Amygdala (tissue), 56 donors: Measurements from ENCODE around the gene DMC1.

Experiments
- DNase-seq, 56 donors: peaks; one replicate each; lab custom pipeline; 2025; lab: John Stamatoyannopoulos, UW

The DMC1 gene

DNA sequence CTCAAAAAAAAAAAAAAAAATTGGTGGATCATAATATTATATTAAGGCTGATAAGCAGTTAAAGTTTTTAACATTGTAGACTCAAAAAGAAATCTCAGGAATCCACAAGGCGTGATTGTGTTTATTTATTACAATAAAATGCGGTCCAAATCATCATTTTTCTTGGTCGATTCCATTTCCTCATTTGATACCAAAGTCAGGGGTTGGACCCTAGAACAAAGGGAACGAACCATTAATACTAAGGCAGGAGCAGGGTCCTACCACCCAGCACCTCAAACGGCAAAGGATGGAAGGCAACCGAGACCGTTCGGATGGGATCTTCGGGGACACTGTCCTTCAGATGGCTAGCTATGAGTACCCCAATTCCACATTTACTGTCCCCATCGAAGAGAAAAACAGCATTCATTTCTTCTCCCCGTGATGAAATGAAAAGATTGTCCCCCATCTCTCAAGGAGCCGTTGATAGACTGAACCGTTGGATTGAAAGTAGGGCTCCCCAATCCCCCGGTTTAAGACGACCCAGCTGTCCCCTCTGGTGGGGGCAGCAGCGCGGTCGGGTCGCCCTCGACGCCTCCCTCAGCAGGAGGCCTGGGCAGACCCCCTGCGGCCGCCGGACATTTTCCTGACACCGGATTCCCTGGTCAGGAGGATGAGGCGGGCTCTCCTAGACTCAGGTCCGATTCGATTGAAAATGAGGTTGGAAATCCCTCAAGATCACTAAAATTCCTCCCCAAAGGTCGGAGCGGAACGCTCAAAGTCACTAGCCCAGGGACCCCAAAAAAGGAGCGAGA lies 607 bp downstream of the DMC1 start:
- peak in 3 of 56 donors; percentile 21 to 28 (median 26) for DNase-seq

DNA sequence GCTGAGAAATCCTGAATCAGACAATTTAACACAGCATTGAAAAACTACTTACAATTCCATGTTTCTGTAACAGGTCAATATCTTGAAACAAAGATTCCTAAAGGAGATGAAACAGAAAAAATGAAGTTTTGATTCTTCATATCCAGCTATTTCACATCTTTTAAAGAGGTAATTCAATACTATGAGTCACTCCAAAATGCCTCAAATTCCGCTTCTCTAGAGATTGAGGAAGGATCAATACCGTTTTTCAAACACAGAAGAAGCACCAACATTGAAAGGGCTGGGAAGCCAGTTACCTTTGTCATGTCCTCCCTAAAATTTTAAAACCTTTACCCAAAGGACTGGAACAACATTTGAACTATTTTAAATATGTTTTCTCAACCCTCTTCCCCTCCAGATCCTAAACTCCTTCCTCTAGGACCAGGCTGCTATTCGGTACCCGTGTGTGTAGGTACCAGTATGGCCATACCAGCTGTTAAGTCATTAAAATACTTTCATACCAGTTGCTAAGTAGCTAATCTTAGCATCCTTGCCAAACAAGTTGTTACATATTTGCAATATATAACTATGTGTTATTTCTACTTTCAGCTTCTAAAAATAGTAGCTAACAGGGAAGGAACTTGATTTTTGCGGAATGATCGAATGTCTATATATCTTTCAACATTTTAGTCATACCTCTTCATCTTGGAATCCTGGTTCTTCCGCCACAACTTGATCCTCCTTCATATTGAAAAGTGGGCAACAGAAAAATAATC lies 2.3 kb downstream of the DMC1 start:
- DNase-seq, result no peak

DNA sequence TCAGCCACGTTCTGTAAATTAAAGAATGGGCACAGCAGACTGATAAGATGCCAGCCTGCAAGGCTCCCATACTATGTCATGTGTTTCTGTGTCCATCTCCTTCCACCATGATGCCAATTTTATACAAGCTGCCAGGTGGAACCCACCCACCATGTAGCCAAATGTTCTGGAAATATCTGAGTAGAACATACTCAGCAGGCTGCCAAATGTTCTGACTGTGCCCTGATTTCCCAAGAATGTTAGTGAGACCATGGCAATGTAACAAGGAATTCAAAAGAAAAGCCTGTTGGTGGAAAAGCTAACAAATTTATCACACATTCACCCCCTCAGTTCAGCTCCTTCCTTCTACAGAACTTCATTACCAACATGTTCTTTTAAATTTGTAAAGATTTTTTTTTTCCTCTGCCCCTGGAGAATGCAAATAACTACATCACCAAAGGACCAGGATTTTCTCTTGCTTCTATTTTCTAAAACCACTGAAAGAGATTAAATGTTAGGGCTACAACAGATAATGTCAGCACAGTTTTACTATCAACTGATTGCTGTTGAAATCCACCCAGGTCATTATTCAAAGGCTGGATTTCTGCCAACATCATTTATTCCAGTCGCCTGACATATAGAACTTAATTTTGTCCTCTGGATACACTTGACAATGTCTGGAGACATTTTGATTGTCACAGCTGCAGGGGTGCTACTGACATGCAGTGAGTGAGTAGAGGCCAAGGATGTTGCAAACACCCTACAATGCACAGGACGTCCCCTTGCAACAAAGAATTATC lies 3.1 kb downstream of the DMC1 start:
- DNase-seq, result peak in 17 of 56 donors; percentile 3 to 71 (median 18)

DNA sequence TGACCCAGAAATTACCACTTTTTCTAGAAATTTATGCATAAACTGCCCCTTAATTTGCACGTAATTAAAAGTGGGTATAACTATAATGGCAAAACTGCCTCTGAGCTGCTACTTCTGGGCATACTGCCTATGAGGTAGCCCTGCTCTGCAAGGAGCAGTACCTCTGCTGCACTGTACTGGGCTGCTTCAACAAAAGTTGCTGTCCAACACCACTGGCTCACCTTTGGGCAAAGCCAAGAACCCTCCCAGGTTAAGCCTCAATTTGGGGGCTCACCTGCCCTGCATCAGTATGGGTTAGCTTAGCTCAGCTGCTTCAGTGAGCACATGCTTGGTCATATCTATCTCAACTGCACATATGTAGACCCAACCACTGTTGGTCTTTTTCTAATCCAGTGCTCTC lies 4.5 kb downstream of the DMC1 start:
- no peak for DNase-seq

DNA sequence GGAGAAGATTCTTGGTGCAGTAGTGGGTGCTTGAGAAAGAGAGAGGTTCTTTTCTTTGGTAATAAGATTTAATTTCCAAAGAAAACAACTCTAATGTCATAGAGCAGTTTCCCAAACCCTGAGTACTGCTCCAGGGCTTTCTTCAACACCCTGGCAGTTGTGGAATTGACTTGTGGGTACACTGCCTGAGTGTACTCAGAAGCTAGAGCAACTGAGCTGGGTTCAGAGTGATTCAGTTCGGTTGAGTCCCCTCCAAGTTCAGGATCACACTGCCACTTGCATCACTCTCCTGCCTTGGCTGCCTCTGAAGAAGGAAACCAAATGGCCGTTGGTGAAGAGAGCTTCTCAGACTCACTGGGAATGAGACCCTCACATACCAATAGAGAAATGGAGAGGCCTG lies 5.3 kb downstream of the DMC1 start:
- no peak for DNase-seq

DNA sequence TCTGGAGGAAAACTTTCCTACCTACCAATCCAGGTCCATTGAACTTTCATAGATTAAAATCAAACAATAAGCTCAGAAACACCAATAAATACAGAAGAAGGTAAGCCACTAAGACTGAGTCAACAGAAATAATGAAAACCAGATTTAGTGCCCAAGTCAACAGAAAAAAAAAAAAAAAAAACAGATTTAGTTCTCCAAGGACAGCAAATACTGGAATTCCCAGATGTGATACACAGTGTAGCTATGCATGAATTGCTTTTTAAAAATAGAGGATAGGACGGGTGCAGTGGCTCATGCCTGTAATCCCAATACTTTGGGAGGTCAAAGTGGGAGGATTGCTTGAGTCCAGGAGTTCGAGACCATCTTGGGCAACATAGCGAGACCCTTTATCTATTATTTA lies 15.7 kb downstream of the DMC1 start:
- DNase-seq, result no peak

DNA sequence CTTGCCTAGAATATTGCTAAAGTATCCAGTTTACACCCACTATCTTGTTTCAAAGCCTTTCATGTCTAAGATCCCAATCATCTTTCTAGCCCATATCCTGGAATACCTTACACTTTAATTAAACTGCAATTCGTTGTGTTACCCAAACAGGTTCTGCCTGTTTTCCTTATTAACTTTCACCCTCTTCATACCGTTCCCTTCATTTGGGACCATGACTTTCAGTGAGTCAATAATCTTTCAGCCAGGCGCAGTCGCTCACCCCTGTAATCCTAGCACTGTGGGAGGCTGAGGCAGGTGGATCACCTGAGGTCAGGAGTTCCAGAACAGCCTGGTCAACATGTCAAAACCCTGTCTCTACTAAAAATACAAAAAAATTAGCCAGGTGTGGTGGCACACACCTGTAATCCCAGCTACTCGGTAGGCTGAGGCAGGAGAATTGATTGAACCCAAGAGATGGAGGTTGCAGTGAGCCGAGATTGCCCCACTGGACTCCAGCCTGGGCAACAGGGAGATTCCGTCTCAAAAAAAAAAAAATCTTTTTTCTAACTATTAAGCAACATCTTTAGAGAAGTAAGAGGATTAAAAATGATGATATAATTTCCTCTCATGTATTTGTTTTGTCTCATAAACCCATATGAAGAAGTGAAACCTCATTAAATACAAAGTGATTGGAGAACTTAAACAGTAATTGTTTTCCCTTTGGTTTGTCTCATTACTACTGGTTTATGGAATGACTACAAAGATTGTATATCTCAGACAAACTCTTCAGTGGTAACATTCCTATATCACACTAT lies 20.7 kb downstream of the DMC1 start:
- no peak for DNase-seq

DNA sequence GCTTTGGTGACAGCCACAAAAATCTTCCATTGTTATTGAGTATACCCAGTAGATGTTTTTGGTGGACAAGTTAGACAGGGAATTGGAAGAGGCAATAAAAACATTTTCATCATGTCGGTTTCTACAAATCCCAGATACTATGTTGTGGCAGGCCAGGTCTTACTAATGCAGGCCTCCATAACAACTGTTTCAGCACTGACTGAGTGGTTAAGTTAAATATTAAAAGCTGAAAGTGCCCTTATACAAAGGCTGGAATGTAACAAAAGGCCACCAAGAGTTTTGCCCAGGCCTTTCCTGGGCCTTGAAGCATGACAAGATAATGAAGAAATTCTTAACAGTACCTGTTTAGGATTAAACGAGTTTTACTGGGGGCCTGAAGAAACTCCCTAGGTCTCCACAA lies 29.3 kb downstream of the DMC1 start:
- no peak for DNase-seq

DNA sequence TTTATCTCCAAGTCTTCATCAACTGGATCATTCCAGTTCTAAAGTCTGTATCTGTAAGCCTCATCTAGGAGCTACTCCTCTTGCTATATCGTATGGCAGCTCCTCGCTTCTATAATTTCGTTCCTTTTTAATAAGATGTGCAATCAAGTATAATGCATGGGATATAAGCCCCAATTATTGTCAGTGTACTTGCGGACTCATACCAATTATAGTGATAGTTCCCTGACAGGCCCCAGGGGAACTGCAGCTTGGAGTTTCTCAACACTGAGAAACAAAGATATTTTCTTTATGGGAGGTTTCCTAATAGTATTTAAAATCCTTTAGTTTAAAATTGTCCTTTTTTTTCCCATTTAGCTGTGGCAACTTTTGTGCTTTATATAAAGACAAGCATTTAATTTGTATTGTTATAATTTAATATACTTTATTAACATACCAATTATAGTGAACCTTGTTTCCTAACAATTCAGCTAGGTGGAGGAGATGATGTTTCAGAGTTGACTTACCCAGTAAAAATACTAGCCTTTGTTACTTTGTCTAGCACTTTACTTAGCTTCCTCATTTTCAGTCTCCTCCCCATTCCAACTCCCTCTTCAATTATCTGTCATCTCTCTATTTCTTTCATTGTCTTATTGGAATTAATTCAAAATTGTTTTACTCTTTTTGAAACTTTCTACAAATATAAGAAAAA lies 38.6 kb downstream of the DMC1 start:
- no peak for DNase-seq

DNA sequence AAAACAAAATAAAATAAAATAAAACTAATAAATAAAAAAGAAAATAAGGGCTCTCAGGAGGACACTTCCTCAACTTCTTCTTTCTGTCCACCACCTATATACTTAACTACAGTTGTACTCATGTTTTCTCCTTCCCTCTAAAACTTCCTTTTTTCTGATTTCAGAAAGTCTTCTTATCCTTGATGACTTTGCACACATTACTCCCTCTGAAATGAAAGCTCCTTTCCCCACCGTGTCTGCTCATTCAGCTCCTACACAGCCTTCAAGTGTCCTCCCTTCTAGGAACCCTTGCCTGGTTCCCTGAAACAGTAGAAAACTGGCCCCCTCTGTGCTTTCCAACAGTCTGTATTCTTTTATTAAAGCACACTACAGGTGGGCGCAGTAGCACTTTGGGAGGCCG lies 45.6 kb downstream of the DMC1 start:
- no peak for DNase-seq

DNA sequence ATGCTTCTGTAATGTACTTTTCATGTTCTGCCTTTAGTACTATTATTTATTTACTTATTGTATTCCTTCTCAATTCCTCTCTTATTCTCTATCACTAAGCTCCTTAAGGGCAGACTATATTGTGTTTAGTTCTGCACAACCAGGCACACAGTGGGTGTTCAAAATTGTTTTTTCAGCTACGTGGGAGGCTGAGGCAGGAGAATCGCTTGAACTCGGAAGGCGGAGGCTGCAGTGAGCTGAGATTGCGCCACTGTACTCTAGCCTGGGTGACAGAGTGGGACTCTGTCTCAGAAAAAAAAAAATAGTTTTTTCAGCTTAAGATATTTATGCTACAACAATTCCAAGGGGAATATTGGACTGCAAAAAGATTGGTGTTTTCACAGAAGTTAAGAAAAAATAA lies 46.5 kb downstream of the DMC1 start:
- DNase-seq, result no peak

DNA sequence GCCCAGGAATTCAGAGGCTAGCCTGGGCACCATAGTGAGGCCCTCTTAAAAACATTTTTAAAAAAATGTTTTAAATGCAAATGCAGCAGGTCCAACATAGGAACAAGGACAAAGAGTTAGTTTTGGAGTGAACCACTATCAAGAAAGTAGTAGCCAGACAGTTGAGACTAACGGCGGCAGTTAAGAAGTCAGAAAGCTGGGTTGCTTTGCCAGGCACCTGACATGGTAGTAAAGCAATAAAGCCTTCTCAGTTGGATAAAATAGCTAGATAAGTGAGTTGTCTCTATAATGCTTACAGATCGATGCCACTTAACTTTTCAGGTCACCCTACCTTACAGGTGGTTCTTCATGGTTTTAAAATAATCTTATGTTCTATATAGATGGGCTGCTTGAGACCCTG lies 47.0 kb downstream of the DMC1 start:
- no peak for DNase-seq

DNA sequence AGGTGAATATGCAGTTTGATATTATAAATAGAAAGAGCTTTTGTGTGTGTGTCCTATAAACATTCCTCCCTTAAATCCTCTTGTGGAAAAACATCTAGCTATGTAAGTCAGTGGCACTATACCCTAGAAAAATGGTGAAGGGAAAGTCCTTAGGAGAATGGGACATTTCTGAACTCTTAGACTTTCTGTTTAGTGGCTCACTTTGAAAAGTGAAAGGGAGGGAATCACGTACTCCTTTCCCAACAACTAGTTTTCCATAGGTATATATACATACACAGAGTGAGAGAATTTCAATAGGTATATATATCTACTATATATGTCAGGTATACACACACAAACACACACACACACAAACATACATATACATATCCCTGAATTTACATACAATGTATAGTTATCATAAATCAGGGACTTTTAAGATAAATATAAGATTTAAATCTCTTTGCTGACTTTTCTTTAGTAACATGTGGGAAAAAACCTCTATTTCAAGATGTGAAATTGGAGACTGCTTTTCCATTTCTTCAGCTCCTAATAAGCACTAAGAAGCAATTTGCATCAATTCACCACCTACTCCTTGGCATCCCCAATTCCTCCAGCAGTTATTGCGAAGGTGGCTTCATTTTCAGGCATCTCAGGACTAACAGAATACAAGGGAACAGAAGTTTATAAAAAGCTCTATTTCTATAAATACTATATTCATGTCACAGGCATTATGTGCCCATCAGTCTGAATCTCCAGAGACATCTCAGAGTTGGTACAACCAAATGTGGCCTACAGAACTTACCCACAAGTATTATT lies 50.3 kb downstream of the DMC1 start:
- DNase-seq, result peak in 4 of 56 donors; percentile 4 to 11 (median 8)

DNA sequence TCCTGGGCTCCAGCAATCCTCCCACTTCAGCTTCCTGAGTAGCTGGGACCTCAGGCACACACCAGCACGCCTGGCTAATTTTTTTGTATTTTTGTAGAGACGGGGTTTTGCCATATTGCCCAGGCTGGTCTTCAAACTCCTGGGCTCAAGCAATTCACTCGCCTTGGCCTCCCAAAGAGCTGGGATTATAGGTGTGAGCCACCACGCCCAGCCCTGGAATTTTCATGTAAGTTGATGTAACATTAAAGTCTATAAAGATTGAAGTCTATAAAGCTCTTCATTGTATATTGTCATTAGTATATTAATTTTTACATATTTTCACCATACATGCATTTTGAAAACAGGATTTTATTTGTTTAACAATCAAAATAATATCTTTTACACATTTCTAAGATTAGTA lies 51.4 kb downstream of the DMC1 start:
- no peak for DNase-seq

DNA sequence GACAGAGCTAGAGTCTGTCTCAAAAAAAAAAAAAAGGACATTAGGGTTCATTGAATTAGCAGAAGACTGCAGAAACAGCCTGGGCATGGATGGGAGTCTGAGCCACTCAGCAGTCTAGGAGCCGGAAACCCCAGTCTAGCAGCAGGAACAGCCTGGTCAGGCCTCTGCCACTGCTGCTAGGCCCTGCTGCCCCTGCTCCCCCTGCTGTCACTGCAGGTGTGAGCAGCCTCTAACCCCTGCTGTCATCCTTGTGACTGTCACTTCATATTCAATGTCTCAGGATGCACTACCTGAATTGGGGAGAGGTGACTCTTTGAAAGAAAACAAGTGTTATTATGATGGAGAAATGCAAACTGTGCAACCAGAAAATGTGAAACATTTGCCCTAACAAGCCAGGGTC lies 56.9 kb downstream of the DMC1 start:
- DNase-seq, result no peak

DNA sequence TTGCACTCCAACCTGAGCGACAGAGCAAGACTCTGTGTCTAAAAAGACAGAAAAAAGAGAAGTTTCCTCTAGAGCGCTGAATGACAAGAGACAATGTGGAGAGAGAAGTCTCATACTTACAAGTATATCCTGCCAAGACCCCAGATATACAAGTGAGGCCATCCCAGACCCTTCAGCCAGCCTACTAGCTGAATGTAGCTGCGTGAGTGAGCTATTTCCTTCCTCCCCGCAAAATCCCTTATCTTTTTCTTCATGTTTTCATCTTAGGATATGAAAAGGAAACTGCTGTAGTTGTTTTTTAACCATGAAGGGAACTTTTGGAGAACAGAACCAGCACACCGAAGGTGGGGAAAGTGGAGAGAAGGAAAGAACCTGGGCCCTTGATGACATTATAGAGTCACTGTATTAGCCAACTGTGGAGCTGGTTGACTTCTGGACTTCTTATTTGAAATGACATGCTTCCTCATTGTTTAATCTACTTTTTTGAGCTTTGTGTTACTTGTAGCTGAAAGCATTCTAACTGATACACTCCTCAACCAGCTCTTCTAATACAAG lies 59.5 kb downstream of the DMC1 start:
- no peak for DNase-seq

DNA sequence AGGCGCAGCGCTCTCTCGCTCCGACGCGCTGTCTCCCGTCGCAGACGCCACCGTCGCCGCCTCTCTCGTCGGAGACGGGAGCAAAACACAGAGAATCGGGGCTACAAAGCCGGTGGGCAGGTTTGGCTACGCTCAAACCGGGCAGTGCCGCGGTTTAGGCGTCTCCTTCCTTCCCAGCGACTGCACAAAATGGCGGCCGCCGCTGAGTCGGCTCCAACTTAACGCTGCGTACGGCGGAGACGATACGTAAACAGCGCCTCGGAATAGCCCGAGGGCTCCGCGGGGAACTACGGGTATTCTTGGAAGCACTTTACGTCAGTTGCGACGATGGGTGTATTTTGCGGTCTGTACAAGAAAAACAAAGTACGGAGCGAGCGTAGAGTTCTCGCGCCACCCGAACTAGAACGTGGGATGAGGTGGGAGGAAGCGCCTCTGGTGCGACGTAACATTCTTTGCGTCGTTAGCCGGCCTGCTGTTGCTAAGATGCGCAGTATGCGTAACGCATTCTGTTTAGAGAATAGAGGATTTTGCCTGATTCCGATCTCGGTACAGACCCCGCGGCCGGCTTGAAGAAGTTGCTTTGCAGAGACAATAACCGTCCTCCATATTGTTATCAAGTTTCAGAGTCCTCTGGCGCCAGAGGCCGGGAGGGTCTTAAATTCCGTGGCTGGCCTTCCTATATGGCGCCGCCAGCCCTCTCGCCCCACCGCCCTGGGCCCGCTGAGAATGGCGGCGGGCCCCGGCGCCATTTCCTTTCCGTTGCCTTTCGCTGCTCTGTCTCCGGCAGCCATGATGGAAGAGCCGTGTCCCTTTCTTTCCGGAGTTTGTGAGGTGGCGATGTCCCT lies 63.6 kb downstream of the DMC1 start, which contains the start of gene DDX17:
TSS of gene DDX17 (minus strand) at position 194 of the 845 bp plus-strand sequence.
- DNase-seq, result peak; percentile 79 to 98 (median 94)
